Measurements from ENCODE around the gene CHIC1.
"Not testable (repeated sequence)": the region's sequence is repeated elsewhere in the genome, so short reads cannot be mapped to it uniquely, and the experiment has no call there.

Gene CHIC1

DNA sequence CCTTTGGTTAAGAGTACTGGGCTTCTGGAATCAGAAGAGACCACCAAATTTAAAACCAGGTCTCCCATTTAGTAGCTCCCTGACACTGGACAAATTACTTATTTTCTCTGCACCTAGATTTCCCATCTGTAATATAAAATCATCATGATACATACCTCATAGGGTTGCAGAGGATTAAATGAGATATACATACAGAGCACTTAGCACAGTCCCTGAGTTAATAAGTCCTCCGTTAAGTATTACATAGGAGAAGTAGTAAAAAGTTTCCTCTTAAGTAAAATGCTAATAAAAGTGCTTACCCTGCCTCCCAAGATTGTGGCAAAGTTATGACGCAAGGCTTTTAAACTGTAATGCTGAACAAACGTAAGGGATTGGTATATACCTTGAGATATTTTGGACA lies 539 bp upstream of the CHIC1 start:
- TF ChIP-seq, protein P1, sequence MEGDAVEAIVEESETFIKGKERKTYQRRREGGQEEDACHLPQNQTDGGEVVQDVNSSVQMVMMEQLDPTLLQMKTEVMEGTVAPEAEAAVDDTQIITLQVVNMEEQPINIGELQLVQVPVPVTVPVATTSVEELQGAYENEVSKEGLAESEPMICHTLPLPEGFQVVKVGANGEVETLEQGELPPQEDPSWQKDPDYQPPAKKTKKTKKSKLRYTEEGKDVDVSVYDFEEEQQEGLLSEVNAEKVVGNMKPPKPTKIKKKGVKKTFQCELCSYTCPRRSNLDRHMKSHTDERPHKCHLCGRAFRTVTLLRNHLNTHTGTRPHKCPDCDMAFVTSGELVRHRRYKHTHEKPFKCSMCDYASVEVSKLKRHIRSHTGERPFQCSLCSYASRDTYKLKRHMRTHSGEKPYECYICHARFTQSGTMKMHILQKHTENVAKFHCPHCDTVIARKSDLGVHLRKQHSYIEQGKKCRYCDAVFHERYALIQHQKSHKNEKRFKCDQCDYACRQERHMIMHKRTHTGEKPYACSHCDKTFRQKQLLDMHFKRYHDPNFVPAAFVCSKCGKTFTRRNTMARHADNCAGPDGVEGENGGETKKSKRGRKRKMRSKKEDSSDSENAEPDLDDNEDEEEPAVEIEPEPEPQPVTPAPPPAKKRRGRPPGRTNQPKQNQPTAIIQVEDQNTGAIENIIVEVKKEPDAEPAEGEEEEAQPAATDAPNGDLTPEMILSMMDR (IDR thresholded peaks at IDR 0.05; ENCODE audit: control insufficient read depth, insufficient read depth, low read depth, low read length, missing control alignments): no peak
- DNase-seq (ENCODE audit: low read depth): no peak
- H3K4me3 ChIP-seq (ENCODE audit: control insufficient read depth, low read depth, low read length): peak overlapping the region; percentile 61

GRCh38 chrX:73563738-73564068 lies 706 bp downstream of the CHIC1 start:
- no peak for DNase-seq (ENCODE audit: low read depth)
- TF ChIP-seq, protein P1 (IDR thresholded peaks at IDR 0.05; ENCODE audit: control insufficient read depth, insufficient read depth, low read depth, low read length, missing control alignments): no peak
- H3K4me3 ChIP-seq (ENCODE audit: control insufficient read depth, low read depth, low read length): peak overlapping the region; percentile 61

- DNase-seq (ENCODE audit: low read depth): peak; percentile 37
- TF ChIP-seq, protein P1 (IDR thresholded peaks at IDR 0.05; ENCODE audit: control insufficient read depth, insufficient read depth, low read depth, low read length, missing control alignments): no peak
- H3K4me3 ChIP-seq (ENCODE audit: control insufficient read depth, low read depth, low read length): no peak overlapping the region
These were observed 14.4 kb downstream of the CHIC1 start for GRCh38 chrX:73577361-73577760.

DNA sequence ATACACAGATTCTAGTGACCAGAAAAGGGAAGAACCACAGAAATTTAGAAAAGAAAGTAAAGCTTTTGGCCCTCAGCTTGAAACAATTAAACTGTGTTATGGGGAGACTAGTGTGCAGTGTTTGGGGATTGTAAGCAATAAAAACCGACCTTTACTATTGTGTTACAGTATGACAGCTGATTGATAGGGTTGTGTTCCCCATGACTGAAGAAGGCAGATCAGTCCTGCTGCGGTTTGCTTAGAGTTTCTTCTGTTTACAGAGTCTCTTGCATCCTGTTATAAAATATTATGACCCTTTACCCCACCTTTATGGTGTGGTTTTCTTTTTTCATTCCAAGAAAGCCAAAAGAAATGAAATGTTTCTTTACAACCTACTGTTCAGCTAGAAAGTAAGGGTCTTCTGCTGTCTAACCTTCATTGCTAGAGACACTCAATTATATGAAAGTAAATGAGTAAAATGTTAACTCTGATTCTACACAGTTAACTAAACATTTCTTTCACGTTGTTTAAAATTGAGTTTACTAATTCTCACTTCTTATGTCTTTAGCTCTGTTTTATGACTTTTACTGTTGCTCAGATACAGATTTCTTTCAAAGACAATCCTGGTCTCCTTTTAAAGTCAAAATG lies 18.1 kb downstream of the CHIC1 start:
- H3K4me3 ChIP-seq (ENCODE audit: control insufficient read depth, low read depth, low read length): no peak overlapping the region
- no peak for DNase-seq (ENCODE audit: low read depth)
- TF ChIP-seq, protein P1 (IDR thresholded peaks at IDR 0.05; ENCODE audit: control insufficient read depth, insufficient read depth, low read depth, low read length, missing control alignments): no peak

DNA sequence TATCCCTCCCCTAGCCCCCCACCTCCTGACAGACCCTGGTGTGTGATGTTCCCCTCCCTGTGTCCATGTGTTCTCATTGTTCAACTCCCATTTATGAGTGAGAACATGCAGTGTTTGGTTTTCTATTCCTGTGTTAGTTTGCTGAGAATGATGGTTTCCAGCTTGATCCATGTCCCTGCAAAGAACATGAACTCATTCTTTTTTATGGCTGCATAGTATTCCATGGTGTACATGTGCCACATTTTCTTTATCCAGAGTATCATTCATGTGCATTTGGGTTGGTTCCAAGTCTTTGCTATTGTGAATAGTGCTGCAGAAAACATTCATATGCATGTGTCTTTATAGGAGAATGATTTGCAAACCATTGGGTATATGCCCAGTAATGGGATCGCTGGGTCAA lies 34.8 kb downstream of the CHIC1 start:
- not testable (repeated sequence) for H3K4me3 ChIP-seq (ENCODE audit: control insufficient read depth, low read depth, low read length); DNase-seq (ENCODE audit: low read depth)

DNA sequence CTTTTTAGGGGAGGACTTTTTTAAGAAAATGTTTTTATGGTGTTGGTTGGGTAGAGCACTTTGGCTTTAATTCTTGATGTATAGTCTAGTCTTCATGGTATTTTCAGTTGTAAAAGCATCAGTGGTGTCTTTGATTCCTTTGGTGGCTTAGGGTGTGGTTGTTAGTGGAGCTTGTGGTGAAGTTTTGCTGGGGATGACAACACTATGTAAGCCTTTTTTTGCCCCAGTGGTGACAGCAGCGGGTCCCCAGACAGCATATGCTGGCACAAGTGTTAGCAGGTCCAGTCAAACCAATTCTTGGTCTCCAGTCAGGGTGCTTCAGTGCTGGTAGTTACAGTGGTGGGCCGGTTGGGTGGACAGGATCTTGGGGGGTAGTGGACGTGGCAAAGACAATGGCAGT lies 52.0 kb downstream of the CHIC1 start:
- H3K4me3 ChIP-seq (ENCODE audit: control insufficient read depth, low read depth, low read length): no peak overlapping the region
- TF ChIP-seq, protein P1 (IDR thresholded peaks at IDR 0.05; ENCODE audit: control insufficient read depth, insufficient read depth, low read depth, low read length, missing control alignments): no peak
- DNase-seq (ENCODE audit: low read depth): no peak

GRCh38 chrX:73641669-73642068 lies 78.7 kb downstream of the CHIC1 start:
- DNase-seq (ENCODE audit: low read depth); H3K4me3 ChIP-seq (ENCODE audit: control insufficient read depth, low read depth, low read length): not testable (repeated sequence)

DNA sequence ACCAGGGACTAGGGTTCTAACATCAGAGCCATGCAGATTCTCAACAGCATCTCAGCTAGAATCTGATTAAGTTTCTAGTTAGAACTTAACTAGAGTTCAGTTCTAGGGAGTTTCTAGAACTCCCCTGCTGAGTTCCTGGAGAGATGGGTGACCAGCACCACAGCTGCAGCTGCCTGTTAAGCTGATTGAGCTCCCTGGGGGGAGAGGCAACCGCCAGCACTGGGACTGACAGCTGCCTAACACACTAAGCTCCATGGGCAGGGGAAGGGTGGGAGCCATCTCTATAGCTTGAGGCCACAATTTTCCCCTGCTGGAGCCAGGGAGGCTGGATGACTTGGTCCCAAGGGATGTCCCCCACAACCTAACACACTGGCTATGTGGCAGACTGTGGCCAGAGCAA lies 84.2 kb downstream of the CHIC1 start:
- DNase-seq (ENCODE audit: low read depth): no peak
- TF ChIP-seq, protein P1 (IDR thresholded peaks at IDR 0.05; ENCODE audit: control insufficient read depth, insufficient read depth, low read depth, low read length, missing control alignments): no peak
- no peak overlapping the region for H3K4me3 ChIP-seq (ENCODE audit: control insufficient read depth, low read depth, low read length)

All from AG09309 (cell line).